ENCODE data around the gene CCDC3.

GRCh38 chr10:12940791-12941190 lies 60.7 kb downstream of the CCDC3 start:
- TF ChIP-seq CTCF (IDR thresholded peaks at IDR 0.05): no peak
- TF ChIP-seq POLR2A (IDR thresholded peaks at IDR 0.05): no peak
